Hypothalamus (tissue), 51 donors: ENCODE results near the gene CNOT3.
A peak's percentile ranks its signal among the peaks of the same experiment; 100 is the strongest.

Experiments
- DNase-seq, 51 donors: peaks; one replicate each; lab custom pipeline; 2025; lab: John Stamatoyannopoulos, UW

The CNOT3 gene

GRCh38 chr19:54145541-54146158 lies 8.1 kb downstream of the CNOT3 start:
- no peak for DNase-seq

GRCh38 chr19:54147676-54148075 lies 10.1 kb downstream of the CNOT3 start:
- no peak for DNase-seq

- no peak for DNase-seq
Observed at GRCh38 chr19:54148158-54148557, 10.6 kb downstream of the CNOT3 start.

GRCh38 chr19:54149021-54149812 lies 11.7 kb downstream of the CNOT3 start:
- DNase-seq = no peak

- no peak for DNase-seq
Observed at GRCh38 chr19:54151362-54152035, 13.9 kb downstream of the CNOT3 start.

- no peak for DNase-seq
Observed at GRCh38 chr19:54152267-54152666, 14.7 kb downstream of the CNOT3 start.

- DNase-seq = no peak
Observed at GRCh38 chr19:54152878-54153524, 15.4 kb downstream of the CNOT3 start.

GRCh38 chr19:54153731-54154326 lies 16.3 kb downstream of the CNOT3 start:
- DNase-seq = no peak

- DNase-seq = no peak
Observed at GRCh38 chr19:54154603-54155345, 17.2 kb downstream of the CNOT3 start.

- no peak for DNase-seq
Observed at GRCh38 chr19:54155694-54156093, 18.1 kb downstream of the CNOT3 start.

- no peak for DNase-seq
Observed at GRCh38 chr19:54156490-54156889, 18.9 kb downstream of the CNOT3 start.

- DNase-seq = no peak
Observed at GRCh38 chr19:54156953-54157352, 19.4 kb downstream of the CNOT3 start.

- peak in 1 of 51 donors; percentile 20 for DNase-seq
Observed at GRCh38 chr19:54158812-54159351, 21.3 kb downstream of the CNOT3 start.

GRCh38 chr19:54159352-54160181 lies 22.0 kb downstream of the CNOT3 start, which contains the start of gene LENG1:
Gene LENG1, minus strand, starts transcription at chr19:54159721. Its CDS starts 26 bp downstream, at chr19:54159695.
- peak; percentile 90 to 100 (median 99) for DNase-seq

GRCh38 chr19:54160182-54160811 lies 22.7 kb downstream of the CNOT3 start:
- peak in 5 of 51 donors; percentile 35 to 51 (median 44) for DNase-seq

- peak in 1 of 51 donors; percentile 46 for DNase-seq
Observed at GRCh38 chr19:54160854-54161253, 23.3 kb downstream of the CNOT3 start.

- DNase-seq = peak in 39 of 51 donors; percentile 7 to 67 (median 41)
Observed at GRCh38 chr19:54162241-54162805, 24.8 kb downstream of the CNOT3 start.

- DNase-seq = no peak
Observed at GRCh38 chr19:54162884-54163283, 25.3 kb downstream of the CNOT3 start.
